ENCODE results near the gene CPT1B.
"Not testable (repeated sequence)": the region's sequence is repeated elsewhere in the genome, so short reads cannot be mapped to it uniquely, and the experiment has no call there.

Gene CPT1B

DNA sequence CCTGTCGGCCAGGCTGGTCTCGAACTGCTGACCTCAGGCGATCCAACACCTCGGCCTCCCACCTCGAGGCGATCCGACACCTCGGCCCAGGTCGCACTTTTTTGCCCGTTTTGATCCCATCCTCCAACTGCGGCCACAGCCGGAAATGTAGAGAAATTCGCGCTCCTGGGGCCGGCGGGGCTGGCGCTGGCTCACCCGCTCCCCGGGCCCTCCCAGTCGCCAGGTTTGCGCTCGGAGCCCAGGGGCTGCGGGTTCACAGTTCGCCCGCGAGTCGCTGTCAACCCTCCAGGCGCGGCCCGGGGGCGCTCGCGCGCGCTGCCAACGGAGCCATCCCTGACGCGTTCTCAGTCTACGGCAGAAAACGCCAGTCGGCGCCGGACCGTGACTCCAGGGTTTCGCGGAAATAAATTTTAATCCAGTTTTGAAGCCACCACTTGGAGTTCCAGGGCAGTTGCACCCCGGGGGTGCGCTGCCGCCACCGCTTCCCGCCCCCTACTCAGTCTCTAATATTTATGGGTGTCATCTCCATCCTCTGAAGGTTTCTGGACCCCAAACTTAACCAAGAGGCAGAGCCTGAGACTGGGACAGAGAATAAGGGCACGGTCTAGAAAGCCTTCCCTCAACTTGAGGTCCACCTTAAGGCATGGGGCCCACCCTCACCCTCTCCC is 34.0 kb downstream of the CPT1B start:
- DNase-seq, result no peak

DNA sequence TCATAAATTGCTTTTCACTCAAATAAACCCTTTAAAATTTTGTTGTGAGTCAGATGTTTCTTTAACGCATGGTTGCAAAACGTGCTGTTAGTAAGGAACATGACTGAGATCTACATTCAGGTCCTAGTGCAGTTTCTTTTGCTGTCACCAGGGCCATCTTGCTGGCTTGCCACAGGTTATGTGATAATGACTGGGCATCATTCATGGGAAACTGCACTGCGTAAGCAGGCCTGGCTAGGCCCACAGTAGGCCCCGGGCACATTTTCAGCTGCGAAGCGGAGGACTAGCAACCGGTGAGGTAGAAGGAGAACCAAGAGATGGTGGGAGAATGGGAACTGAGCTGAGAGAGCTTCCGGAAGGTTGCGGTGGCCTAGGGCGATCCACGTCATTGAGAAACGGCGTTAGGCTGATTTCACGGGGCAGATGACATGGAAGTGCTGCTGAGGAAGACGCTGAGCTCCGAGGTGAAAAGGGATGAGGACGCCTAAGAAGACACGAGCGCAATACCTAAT is 35.8 kb downstream of the CPT1B start:
- no peak for DNase-seq

DNA sequence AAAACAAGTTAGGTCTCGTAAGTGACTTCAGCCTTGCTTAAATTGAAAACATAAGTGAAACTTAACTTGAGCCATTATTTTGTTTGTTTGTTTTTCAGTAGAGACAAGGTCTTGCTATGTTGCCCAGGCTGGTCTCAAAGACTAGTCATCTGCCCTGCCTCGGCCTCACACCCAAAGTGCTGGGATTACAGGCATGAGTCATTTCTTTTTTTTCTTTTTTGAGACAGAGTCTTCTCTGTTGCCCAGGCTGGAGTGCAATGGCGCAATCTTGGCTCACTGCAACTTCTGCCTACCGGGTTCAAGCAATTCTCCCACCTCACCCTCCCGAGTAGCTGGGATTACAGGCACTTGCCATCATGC is 36.6 kb downstream of the CPT1B start:
- DNase-seq, result peak; percentile 38

DNA sequence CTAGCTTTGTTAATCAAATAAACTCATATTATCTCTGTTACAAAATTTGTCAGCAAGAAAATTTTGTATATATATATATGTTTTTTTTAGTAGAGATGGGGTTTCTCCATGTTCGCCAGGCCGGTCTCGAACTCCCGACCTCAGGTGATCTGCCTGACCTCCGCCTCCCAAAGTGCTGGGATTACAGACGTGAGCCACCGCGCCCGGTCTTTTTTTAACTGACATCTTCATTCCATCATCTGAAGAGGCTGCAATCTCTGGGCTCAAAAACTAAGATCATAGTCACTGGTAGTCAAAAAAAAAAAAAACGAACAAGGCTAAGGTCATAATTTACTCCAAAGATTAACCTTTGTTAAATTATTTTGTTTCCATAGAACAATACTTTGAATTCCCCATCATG is 37.8 kb downstream of the CPT1B start:
- DNase-seq, result no peak

DNA sequence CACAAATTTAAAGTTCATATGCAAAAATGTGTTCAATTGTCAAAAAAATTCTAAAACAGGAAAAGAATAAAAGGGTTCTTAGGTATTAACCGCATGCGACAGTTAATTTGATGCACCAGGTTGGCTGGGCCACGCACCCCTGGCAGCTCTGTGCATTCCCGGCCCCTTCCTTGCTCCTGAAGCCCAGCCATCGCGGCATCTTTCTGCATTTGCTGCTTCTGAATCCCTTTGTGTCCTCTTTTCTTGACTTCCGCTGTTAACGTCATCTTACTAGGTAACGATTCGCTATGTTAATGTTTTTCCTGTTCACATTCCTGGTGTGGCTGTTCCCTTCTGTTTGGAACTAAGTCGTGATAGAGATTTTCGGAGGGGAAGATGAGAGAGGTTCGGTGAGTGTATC is 40.5 kb downstream of the CPT1B start:
- DNase-seq, result no peak

DNA sequence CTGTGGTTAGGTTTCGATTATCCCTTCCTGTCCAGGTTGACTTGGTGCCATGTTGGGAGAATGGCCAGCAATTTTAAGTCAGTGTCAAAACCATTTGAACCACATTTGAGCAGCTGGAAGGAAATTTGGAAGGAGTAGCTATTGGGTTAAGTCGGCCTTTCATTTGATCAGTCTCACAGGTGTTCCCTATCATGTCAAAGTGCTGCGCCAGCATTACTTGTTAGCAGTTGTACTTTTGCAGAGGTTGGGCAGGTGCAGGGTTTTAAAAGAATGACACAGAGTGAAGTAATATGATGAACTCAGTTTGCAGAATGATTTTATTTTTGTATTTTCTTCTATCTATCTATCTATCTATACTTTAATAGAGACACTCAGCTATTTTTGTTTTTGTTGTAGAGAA is 42.0 kb downstream of the CPT1B start:
- no peak for DNase-seq

DNA sequence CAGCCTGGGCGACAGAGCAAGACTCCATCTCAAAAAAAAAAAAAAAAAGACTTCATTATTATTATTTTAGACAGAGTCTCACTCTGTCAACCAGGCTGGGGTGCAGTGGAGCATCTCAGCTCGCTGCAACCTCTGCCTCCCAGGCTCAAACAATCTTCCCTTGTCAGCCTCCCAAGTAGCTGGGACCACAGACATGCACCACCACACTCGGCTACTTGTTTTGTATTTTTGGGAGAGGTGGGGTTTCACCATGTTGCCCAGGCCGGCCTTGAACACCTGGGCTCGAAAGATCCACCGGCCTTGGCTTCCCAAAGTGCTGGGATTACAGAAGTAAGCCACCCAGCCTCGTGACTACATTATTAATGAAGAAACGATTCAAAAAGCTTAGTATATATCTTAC is 43.1 kb downstream of the CPT1B start:
- no peak for DNase-seq

DNA sequence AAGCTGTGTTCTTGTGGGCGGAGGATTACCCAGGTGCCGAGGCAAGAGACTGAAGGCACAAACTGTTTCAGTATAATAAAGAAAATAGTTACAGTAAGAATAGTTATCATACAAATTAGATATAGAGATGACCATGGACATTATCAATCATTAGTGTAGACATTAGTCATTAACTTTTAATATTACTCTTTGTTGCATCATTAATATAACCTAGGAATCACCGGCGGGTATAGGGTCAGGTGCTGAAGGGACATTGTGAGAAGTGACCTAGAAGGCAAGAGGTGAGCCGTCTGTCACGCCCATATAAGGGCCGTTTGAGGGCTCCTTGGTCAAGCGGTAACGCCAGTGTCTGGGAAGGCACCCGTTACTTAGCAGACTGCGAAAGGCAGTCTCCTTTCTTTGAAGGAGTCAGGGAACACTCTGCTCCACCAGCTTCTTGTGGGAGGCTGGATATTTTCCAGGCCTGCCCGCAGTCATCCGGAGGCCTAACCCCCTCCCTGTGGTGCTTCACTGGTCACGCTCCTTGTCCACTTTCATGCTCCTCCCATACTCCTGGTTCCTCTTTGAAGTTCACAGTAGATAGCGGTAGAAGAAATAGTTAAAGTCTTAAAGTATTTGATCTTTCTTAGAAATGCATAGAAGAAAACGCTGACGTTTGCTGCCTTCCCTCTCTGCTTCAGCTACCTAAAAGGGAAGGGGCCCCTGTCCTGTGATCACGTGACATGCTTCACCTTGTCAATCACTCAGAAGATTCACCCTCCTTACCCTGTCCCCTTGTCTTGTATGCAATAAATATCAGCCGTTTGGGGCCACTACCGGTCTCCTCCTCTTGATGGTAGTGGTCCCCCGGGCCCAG is 44.1 kb downstream of the CPT1B start:
- DNase-seq, result not testable (repeated sequence)

DNA sequence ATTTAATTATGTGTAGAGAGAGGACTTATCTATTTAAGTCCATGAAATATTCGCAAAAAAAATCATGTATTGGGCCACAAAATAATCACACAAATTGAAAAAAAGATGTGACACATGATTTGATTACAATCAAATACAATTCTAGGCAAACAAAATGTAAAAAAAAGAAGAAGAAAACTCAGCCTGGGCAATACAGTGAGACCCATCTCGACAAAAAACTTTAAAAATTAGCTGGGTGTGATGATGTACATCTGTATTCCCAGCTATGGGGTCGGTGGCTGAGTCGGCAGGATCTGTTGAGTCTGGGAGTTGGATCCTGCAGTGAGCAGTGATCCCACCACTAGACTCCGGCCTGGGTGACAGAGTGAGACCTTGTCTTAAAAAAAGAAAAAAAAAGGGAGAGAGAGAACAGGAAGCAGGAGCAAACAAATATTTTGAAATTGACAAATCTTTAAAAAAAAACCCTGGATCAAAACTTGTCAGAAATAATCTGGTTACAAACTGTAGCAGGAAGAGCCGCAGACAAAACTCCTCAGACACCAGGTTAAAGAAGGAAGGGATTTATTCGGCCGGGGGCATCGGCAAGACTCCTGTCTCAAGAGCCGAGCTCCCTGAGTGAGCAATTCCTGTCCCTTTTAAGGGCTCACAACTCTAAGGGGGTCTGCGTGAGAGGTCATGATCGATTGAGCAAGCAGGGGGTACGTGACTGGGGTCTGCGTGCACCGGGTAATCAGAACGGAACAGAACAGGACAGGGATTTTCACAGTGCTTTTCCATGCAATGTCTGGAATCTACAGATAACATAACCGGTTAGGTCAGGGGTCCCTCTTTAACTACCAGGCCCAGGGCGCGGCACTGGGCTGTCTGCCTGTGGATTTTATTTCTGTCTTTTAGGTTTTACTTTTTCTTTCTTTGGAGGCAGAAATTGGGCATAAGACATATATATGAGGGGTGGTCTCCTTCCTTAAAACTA is 45.1 kb downstream of the CPT1B start:
- no peak for DNase-seq

DNA sequence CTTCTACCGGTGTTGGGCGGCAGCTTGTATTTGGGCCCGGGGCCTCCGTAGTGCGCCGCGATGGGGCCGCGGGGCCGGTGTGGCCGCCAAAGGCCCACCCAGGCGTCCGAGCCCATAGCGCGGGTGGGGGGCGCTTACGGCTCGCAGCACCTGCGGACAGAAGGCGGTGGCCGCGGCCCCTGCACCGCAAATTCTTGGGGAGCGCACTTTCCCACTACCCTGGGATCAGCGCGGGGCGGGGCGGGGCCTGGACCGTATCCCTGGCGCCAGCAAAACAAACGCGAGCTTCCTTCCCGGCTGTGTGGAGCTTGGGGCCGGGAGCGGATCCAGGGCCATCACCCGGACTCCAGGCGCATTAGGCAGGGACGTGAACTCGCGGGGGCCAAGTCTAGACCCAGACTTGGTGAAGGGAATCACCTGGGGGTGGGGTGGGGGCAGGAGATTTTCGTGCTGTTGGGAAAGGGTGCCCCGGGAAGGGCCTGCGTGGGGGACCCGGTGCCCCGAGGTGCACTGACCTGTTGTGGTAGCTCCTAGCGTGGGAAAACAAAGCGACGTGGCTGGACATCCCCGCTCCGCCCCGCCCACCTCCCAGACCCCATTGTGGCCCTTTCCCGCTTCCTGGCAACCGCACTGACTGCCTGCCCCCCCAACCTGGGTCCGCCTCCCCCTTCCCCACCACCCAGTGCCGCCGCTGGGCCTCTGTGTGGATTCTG is 46.1 kb downstream of the CPT1B start:
- DNase-seq, result no peak

DNA sequence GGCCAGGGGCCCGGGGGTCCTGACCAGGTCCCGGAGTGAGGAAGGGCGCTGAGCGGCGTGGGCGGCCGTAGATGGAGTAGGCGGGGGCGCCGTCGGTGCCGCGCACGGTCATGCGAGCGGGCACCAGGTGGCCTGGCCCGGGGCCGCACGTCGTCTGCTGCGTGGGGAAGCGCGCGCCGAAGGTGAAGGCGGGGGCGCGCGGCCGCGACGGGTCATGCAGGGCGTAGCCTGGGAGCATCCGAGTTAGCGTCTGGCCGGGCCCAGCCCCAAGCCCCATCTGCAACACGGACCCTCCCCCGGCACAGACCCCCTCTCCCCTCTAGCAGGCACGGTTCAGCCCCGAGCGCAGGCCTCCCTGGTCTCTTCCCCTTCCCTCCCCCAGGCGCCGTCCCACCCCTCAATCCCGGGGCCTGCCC is 46.7 kb downstream of the CPT1B start:
- no peak for DNase-seq

DNA sequence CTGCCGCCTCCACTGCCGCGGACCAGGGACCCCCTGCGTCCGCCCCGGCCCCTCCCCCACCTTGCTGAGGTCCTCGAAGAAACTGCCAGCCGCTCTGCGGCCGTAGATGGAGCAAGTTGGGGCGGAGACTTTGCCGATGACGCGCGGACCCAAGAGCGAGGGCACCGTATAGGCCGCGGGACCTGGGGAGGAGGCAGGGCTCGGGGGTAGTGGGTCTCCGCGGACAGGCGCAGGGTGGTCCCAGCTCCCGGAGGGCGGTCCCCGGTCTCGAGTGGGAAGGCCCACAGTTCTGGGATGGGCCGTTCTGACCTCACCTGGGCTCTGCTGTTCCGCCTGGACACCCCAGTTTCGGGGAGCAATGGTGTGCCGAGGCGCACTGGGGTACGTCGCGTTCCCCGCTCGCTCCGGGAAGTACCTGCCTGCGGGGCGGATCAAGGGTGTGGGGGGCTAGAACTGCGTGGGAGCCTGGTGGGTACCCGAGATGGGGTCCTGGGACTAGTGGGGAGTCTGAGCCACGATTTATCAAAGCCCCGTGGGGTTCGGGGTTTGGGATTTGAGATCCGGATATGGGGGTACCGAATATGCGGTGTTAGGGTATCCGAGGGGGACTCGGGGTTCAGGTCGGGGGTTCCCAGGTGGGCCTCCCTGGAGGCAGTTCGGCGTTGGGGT is 47.2 kb downstream of the CPT1B start:
- DNase-seq, result no peak

DNA sequence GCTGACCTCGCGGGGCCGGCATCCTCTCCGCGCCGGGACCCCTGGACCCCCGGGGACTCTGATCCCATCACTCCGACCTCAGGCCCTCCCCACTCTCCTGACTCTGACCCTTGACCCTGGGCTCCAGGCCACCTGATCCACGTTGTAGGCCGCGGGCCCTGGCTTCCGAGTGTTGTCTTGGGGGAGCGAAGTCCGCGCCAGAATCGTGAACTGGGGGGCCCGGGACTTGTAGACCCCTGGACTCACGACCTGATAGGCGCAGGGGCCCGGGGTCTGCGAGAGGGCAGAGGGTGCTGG is 47.7 kb downstream of the CPT1B start:
- no peak for DNase-seq

DNA sequence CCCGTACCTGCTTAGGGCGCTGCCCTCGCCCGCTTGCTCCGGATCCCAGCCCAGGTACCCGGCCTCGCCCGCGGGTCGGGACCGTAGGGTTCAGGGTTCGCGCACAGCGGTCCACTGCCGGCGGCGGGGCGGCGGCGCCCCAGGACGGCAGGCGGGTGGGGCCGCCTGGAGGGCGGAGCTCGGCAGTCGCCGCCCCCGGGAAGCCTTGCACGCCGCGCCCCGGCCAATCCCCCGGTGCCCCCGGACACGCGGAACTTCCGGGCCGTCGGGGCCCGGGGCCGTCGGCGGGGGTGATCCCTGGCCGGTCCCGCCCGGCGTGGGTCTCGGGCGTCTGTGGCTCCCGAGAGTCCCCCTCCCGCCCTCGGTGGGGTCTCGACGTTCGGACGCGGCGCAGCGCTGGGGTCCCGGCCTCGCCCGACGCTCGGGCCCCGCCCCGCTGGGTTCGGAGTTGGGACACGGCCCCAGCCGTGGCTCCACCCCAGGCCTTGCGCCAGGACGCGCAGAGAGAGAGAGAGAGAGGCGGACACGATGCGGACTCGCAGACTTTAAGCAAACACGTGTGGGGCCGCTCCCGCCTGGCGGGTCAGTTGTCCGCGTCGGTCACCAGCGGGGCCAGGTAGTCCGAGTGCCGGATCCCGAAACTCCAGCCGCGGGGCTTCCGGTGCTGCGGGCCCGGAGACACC is 48.2 kb downstream of the CPT1B start, which contains the start of gene TYMP:
TYMP (minus strand) TSS at position 116 of the 683 bp plus-strand sequence. CDS start 303 bp downstream, outside the sequence.
- DNase-seq, result no peak

DNA sequence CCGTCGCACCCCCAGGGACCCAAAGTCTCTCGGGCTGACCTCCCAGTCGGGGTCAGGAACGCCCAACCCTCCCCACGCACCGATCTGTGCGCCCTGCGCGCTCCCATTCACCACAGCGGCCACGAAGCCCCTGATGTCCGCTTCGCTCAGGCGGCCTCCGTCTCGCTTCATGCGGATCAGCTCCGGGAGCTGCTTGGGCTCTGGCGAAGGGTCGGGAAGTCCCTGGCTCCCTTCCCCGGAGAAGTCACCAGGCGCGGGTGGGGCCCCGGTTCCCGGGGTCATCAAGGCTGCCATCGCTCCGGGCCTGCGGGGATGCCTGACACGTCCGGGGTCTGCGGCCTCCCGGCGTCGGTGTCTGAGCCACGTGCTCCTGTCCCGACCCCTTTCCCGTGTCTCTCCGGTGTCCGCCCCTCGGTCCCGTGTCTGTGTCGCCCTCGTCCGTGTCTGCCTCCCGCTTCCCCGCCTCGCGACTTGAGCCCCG is 48.8 kb downstream of the CPT1B start:
- no peak for DNase-seq

DNA sequence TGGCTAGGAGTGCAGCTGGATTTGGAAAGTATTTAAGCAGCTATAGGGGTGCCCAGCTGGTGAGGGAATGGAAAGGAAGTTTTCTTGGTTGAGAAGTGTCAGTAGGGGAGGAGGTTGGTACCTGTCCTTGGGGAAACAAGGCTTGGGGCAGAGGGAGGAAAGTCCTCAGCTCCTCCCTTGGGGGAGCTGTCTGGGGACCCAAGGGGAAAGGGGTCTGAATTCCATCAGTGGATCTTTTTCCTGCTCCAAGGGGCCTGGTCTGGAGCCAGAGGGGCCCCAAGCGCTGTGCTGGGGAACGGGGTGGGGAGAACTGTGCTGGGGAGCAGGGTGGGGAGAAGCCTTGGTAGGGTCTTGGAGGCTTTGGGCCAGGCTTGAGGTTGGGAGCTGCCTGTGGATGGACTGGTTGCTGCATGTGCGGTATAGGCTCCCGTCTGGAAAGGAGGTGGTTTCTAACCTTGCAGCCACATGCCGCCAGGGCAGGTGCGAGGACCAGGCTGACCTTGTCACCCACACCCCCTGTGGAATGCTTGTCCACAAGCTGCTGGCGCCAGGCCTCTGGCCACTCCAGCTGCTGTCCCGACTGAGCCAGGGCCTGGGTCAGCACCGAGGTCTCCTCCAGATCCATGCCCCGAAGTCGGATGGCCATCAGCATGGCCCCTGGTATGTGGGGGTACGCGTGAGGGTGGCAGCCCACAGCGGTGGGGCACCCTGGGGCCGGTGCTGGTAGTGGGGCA is 49.4 kb downstream of the CPT1B start:
- no peak for DNase-seq

DNA sequence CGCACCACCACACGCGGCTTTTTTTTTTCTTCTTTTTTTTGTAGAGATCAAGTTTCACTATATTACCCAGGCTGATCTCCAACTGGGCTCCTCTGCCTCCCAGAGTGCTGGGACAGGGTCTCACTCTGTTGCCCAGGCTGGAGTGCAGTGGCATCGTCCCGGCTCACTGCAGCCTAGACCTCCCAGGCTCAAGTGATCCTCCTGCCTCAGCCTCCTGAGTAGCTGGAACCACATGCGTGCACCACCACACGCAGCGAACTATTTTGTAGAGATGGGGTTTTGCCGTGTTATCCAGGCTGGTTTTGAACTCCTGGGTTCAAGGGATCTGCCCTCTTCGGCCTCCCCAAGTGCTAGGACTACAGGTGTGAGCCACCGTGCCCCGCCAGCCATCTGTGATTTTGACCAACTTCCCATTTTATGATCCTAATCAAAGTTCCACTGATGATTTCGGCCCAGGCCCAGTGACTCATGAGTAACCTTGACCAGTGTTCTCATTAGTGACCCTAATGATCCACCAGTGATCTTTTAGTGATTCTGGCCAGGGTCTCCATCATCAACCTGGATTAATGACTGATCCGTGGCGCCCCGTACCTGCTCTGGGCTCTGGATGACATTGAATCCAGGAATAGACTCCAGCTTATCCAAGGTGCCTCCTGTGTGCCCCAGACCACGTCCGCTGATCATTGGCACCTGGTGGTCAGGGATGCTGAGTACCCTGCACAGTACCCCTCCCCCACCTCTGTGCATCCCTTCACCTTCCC is 50.1 kb downstream of the CPT1B start:
- DNase-seq, result no peak

DNA sequence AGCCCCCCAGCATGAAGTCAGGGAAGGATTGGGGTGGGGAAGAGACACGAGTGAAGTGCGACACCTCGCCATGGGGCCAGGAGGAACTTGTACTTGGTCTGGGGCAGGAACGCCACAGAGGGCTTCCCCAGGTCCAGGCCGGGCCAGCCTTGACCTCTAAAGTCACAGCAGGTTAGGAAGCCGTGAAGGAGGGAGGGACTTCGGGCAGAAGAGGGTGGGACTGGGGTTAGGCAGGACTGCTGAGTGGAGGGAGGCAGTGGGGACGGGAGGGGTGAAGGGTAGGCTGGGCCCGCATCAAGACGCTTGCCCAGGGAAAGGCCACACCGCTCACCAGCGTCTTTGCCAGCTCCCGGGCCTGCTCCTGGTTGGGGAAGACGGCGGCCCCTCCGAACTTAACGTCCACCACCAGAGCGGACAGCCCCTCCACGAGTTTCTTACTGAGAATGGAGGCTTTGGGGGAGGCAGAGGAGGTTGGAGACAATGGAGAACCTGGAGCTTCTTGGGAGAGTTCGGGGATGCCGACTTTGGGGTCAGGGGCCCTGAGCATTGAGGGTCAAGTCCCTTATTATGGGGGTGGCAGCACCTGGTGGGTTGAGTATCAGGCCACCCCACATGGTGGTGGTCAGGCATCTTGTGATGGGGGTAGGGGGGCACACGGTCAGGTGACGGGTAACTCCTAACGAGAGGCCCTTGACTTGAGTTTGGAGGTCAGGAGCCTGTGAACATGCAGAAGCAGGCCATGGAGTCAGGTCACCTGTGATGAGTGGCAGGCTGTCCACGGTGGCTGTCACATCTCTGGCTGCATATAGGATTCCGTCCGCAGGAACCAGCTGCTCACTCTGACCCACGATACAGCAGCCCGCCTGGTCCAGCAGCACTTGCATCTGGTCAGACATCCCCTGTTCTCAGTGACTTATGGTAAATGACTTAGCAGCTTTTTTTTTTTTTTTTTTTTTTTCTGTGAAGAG is 51.1 kb downstream of the CPT1B start:
- DNase-seq, result no peak

Measured in amniotic stem cell (primary cell).